Panc1 (cell line): ENCODE results near the gene STARD4. TPM values are rescaled to one million over a fixed set of nuclear protein-coding genes. Genes with fewer than 3 reads are reported as not detected.

ENCODE experiments used
- ATAC-seq: fragments of 200-7000 bp; cut with Tn5 transposase; 2 replicates; pipeline ENCODE4 v1.9.1; 2020; ENCODE audit warnings: mild to moderate bottlenecking, moderate library complexity
- BruUV-seq: library from RNA; stranded (reverse); fragments of 400-500 nt; replicated peaks from 2 replicates; lab custom pipeline; 2021; lab: Mats Ljungman, UMichigan
- CTCF ChIA-PET: fragments of 300-600 bp; sonication (Branson Sonifier 250); formaldehyde crosslinking; loops from one replicate; lab custom pipeline; 2022; ENCODE audit warnings: antibody characterized with exemption; lab: Charles Lee
- POLR2A ChIA-PET: fragments of 300-600 bp; sonication (Branson Sonifier 250); formaldehyde crosslinking; loops from one replicate; lab custom pipeline; 2022; ENCODE audit warnings: antibody characterized with exemption; lab: Charles Lee
- DNase-seq: peaks from one replicate; pipeline ENCODE4 v3.0.0-alpha.2; 2010; ENCODE audit warnings: low read depth, low spot score
- H3K27ac ChIP-seq: 2 replicates; pipeline ENCODE4 v1.5.1; 2011; ENCODE audit warnings: mild to moderate bottlenecking, low read length, inconsistent platforms
- H3K27me3 ChIP-seq: fragments of 200-500 bp; sonication (Bioruptor generic); 2 replicates; pipeline ENCODE4 v1.6.0; 2014; ENCODE audit warnings: low read length, inconsistent platforms; ENCODE audit not compliant: control insufficient read depth, insufficient read depth
- H3K36me3 ChIP-seq: fragments of 200-500 bp; sonication (Bioruptor generic); 2 replicates; pipeline ENCODE4 v1.5.1; 2014; ENCODE audit warnings: inconsistent platforms, mild to moderate bottlenecking, low read length, moderate library complexity; ENCODE audit not compliant: control insufficient read depth, insufficient read depth
- H3K4me1 ChIP-seq: 2 replicates; pipeline ENCODE4 v1.5.1; 2011; ENCODE audit warnings: inconsistent platforms, mild to moderate bottlenecking, low read length, moderate library complexity; ENCODE audit not compliant: control insufficient read depth, insufficient read depth
- H3K4me3 ChIP-seq, 2 experiments: 2 replicates each; pipeline ENCODE4 v1.5.1; 2011 to 2012; ENCODE audit warnings: low read depth in 2 of 2, low read length in 2 of 2, mild to moderate bottlenecking in 2 of 2, inconsistent platforms in 1 of 2, moderate library complexity in 1 of 2
- H3K9me3 ChIP-seq: fragments of 200-500 bp; sonication (Bioruptor generic); 2 replicates; pipeline ENCODE4 v1.5.1; 2014; ENCODE audit warnings: low read depth, mild to moderate bottlenecking, inconsistent platforms, low read length, moderate library complexity; ENCODE audit not compliant: control insufficient read depth, insufficient read depth
- POLR2AphosphoS5 ChIP-seq: IDR thresholded peaks from 2 replicates; pipeline ENCODE4 v1.6.1; 2012; ENCODE audit warnings: mild to moderate bottlenecking, low read depth, low read length, moderate library complexity
- SIN3A ChIP-seq: IDR thresholded peaks from 2 replicates; pipeline ENCODE4 v1.6.1; 2012; ENCODE audit warnings: low read depth, mild to moderate bottlenecking, low read length, moderate library complexity, borderline replicate concordance; ENCODE audit not compliant: insufficient read depth
- TCF7L2 ChIP-seq: IDR thresholded peaks from 2 replicates; pipeline ENCODE4 v1.6.1; 2011; ENCODE audit warnings: mild to moderate bottlenecking, low read depth, low read length, inconsistent platforms
- in situ Hi-C: cut with HindIII; loops from 2 replicates; pipeline ENCODE4 v1.10.0; 2016; ENCODE audit warnings: low sequenced_read_pairs, low pct_unique_long_range_greater_than_20kb
- intact Hi-C: fragments of 100-400 bp; cut with micrococcal nuclease; formaldehyde crosslinking; loops from one replicate; pipeline ENCODE4 v1.10.0; 2022; ENCODE audit not compliant: unreplicated experiment
- total RNA-seq: library from RNA; stranded (reverse); gene quantifications from one replicate; pipeline ENCODE4 v1.2.1, GENCODE V29; 2021; ENCODE audit not compliant: unreplicated experiment
- TF ChIP-seq, protein P1 (sequence below): fragments of 450-650 bp; IDR thresholded peaks from 2 replicates; pipeline ENCODE4 v1.5.1; 2017; ENCODE audit warnings: mild to moderate bottlenecking
- TF ChIP-seq, protein P2 (sequence below), 2 experiments: IDR thresholded peaks; 2 replicates each; pipeline ENCODE4 v1.6.1; 2011 to 2012; ENCODE audit warnings: low read depth in 2 of 2, control low read depth in 1 of 2, low read length in 1 of 2, mild to moderate bottlenecking in 1 of 2, moderate library complexity in 1 of 2; ENCODE audit not compliant: insufficient read depth in 1 of 2

Gene STARD4
- total RNA-seq, 1 experiment from 2014 or later = 26.0 TPM

DNA sequence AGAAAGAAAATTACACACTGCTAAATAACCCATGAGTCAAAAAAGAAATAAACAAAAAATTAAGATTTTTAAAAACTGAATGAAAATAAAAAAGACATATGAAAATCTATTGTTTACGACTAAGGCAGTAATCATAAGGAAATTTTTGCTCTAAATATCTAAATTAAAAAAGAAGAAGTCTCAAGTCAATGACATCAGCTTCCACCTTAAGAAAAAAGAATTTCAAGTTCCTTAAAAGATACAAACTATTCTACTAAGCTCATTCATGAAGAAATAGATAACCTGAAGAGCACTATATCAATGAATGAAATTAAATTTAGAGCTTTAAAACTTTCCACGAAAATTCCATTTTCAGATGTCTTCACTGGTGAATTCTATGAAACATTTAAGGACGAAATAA is 15.7 kb upstream of the STARD4 start:
- ATAC-seq (no peak), DNase-seq (no peak)
- H3K27ac ChIP-seq = no peak overlapping the region
- ChIA-PET CTCF (no interaction called here), POLR2A (no interaction called here)
- H3K27me3 ChIP-seq = no peaks in the 10 kb centered on the region
- intact Hi-C loops (no loop called here), in situ Hi-C loops (no loop called here)
- no peaks in the 10 kb centered on the region for H3K9me3 ChIP-seq
- H3K4me3 ChIP-seq = no peak overlapping the region
- no peaks in the 10 kb centered on the region for H3K4me1 ChIP-seq
- BruUV-seq = no TSS peak
- H3K36me3 ChIP-seq = no peaks in the 10 kb centered on the region
- TF ChIP-seq POLR2AphosphoS5 (no peak), SIN3A (no peak), TCF7L2 (no peak)
- TF ChIP-seq, protein P1, sequence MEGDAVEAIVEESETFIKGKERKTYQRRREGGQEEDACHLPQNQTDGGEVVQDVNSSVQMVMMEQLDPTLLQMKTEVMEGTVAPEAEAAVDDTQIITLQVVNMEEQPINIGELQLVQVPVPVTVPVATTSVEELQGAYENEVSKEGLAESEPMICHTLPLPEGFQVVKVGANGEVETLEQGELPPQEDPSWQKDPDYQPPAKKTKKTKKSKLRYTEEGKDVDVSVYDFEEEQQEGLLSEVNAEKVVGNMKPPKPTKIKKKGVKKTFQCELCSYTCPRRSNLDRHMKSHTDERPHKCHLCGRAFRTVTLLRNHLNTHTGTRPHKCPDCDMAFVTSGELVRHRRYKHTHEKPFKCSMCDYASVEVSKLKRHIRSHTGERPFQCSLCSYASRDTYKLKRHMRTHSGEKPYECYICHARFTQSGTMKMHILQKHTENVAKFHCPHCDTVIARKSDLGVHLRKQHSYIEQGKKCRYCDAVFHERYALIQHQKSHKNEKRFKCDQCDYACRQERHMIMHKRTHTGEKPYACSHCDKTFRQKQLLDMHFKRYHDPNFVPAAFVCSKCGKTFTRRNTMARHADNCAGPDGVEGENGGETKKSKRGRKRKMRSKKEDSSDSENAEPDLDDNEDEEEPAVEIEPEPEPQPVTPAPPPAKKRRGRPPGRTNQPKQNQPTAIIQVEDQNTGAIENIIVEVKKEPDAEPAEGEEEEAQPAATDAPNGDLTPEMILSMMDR = no peak
- TF ChIP-seq, protein P2, sequence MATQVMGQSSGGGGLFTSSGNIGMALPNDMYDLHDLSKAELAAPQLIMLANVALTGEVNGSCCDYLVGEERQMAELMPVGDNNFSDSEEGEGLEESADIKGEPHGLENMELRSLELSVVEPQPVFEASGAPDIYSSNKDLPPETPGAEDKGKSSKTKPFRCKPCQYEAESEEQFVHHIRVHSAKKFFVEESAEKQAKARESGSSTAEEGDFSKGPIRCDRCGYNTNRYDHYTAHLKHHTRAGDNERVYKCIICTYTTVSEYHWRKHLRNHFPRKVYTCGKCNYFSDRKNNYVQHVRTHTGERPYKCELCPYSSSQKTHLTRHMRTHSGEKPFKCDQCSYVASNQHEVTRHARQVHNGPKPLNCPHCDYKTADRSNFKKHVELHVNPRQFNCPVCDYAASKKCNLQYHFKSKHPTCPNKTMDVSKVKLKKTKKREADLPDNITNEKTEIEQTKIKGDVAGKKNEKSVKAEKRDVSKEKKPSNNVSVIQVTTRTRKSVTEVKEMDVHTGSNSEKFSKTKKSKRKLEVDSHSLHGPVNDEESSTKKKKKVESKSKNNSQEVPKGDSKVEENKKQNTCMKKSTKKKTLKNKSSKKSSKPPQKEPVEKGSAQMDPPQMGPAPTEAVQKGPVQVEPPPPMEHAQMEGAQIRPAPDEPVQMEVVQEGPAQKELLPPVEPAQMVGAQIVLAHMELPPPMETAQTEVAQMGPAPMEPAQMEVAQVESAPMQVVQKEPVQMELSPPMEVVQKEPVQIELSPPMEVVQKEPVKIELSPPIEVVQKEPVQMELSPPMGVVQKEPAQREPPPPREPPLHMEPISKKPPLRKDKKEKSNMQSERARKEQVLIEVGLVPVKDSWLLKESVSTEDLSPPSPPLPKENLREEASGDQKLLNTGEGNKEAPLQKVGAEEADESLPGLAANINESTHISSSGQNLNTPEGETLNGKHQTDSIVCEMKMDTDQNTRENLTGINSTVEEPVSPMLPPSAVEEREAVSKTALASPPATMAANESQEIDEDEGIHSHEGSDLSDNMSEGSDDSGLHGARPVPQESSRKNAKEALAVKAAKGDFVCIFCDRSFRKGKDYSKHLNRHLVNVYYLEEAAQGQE (IDR thresholded peaks at IDR 0.05; ENCODE audit: insufficient read depth in 1 of 2, low read depth in 2 of 2, low read length in 1 of 2) = no peak

DNA sequence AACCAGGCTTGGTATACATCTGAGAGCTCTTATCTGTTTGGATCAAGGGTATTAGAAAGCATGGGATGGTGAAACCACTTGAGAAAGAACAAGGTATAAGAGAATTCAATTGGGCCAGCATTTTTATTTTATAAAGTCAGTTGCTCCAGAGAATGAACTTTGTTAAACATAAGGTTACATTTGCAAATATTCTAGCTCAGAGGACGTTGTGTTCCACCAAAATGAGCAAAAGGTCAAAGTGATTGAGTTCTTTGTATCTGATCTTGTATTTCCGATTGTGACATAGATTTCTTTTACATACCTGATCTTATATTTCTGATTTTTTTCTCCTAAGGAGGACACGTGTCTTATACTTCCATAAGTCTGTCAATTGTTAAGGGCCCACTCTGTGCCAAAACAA is 8.6 kb upstream of the STARD4 start:
- POLR2A ChIA-PET = no interaction called here
- no TSS peak for BruUV-seq

More for the DNA sequence above, 8.6 kb upstream of the STARD4 start:
- TF ChIP-seq, protein P1 = no peak
- TF ChIP-seq, protein P2 (IDR thresholded peaks at IDR 0.05; ENCODE audit: insufficient read depth in 1 of 2, low read depth in 2 of 2, low read length in 1 of 2) = no peak
- TF ChIP-seq POLR2AphosphoS5 (no peak), TCF7L2 (no peak), SIN3A (no peak)
- intact Hi-C loops = no loop called here
- no peaks in the 10 kb centered on the region for H3K36me3 ChIP-seq
- in situ Hi-C loops = no loop called here
- CTCF ChIA-PET = no interaction called here
- no peak overlapping the region for H3K4me3 ChIP-seq
- H3K4me1 ChIP-seq = no peaks in the 10 kb centered on the region
- DNase-seq (no peak), ATAC-seq (no peak)
- H3K27me3 ChIP-seq = no peaks in the 10 kb centered on the region
- H3K9me3 ChIP-seq = no peaks in the 10 kb centered on the region
- H3K27ac ChIP-seq = no peak overlapping the region
